ENCODE data around the gene SUPT4H1.
A peak's percentile ranks its signal among the peaks of the same experiment; 100 is the strongest.

SUPT4H1 gene

GRCh38 chr17:58333736-58334207, 18.2 kb downstream of the SUPT4H1 start:
- WGBS (ENCODE audit: extremely low coverage, insufficient coverage, low lambda C conversion rate), result no CpG with 5 or more reads among the region's 6 CpGs

GRCh38 chr17:58332778-58333735, 18.9 kb downstream of the SUPT4H1 start:
- H3K56ac ChIP-seq (ENCODE audit: low read length), result peak overlapping the region; percentile 17
- no CpG with 5 or more reads among the region's 21 CpGs for WGBS (ENCODE audit: extremely low coverage, insufficient coverage, low lambda C conversion rate)
- no peak overlapping the region for H2BK5ac ChIP-seq (ENCODE audit: low read length)
- H4K5ac ChIP-seq (ENCODE audit: low read length), result no peak overlapping the region
- no peak overlapping the region for H3K23ac ChIP-seq (ENCODE audit: low read length)
- H3K4ac ChIP-seq (ENCODE audit: low read depth, low read length), result no peak overlapping the region
- H2BK120ac ChIP-seq (ENCODE audit: low read depth, low read length), result no peak overlapping the region
- DNase-seq, result no peak
- H3K18ac ChIP-seq (ENCODE audit: low read length), result no peak overlapping the region
- H3K9ac ChIP-seq (ENCODE audit: low read length), result no peak overlapping the region
- no peaks in the 10 kb centered on the region for H3K27me3 ChIP-seq (ENCODE audit: insufficient read depth, low read length, poor library complexity)
- H4K8ac ChIP-seq (ENCODE audit: low read depth, low read length), result no peak overlapping the region
- peaks cover 15% of the 10 kb centered on the region for H3K4me1 ChIP-seq (ENCODE audit: control insufficient read depth, low read depth, low read length)
- no peak overlapping the region for H3K4me2 ChIP-seq (ENCODE audit: low read length)
- no peaks in the 10 kb centered on the region for H3K36me3 ChIP-seq (ENCODE audit: control insufficient read depth, insufficient read depth, low read length)
- no peak overlapping the region for H3K27ac ChIP-seq (ENCODE audit: low read depth, low read length)
- H2AK5ac ChIP-seq (ENCODE audit: low read length), result peak overlapping the region; percentile 37
- H3K79me1 ChIP-seq (ENCODE audit: low read length), result no peaks in the 10 kb centered on the region
- H2BK15ac ChIP-seq (replicated peaks; ENCODE audit: low read depth), result no peak overlapping the region
- no peaks in the 10 kb centered on the region for H3K79me2 ChIP-seq (ENCODE audit: control insufficient read depth, insufficient read depth, low read length)
- H3K4me3 ChIP-seq (ENCODE audit: low read length), result no peak overlapping the region

More at GRCh38 chr17:58333736-58334207, 18.2 kb downstream of the SUPT4H1 start:
- H2AK5ac ChIP-seq (ENCODE audit: low read length), result no peak overlapping the region
- no peak for DNase-seq
- no peaks in the 10 kb centered on the region for H3K36me3 ChIP-seq (ENCODE audit: control insufficient read depth, insufficient read depth, low read length)
- no peaks in the 10 kb centered on the region for H3K79me2 ChIP-seq (ENCODE audit: control insufficient read depth, insufficient read depth, low read length)
- H3K4me2 ChIP-seq (ENCODE audit: low read length), result no peak overlapping the region
- H3K9ac ChIP-seq (ENCODE audit: low read length), result no peak overlapping the region
- no peak overlapping the region for H3K27ac ChIP-seq (ENCODE audit: low read depth, low read length)
- H3K79me1 ChIP-seq (ENCODE audit: low read length), result no peaks in the 10 kb centered on the region
- H3K23ac ChIP-seq (ENCODE audit: low read length), result no peak overlapping the region
- no peak overlapping the region for H2BK15ac ChIP-seq (replicated peaks; ENCODE audit: low read depth)
- H2BK5ac ChIP-seq (ENCODE audit: low read length), result no peak overlapping the region
- H3K56ac ChIP-seq (ENCODE audit: low read length), result no peak overlapping the region
- no peak overlapping the region for H3K4me3 ChIP-seq (ENCODE audit: low read length)
- no peak overlapping the region for H4K5ac ChIP-seq (ENCODE audit: low read length)
- no peak overlapping the region for H2BK120ac ChIP-seq (ENCODE audit: low read depth, low read length)
- peaks cover 19% of the 10 kb centered on the region for H3K4me1 ChIP-seq (ENCODE audit: control insufficient read depth, low read depth, low read length)
- H3K27me3 ChIP-seq (ENCODE audit: insufficient read depth, low read length, poor library complexity), result no peaks in the 10 kb centered on the region
- H4K8ac ChIP-seq (ENCODE audit: low read depth, low read length), result no peak overlapping the region
- H3K18ac ChIP-seq (ENCODE audit: low read length), result no peak overlapping the region
- H3K4ac ChIP-seq (ENCODE audit: low read depth, low read length), result no peak overlapping the region

GRCh38 chr17:58331815-58332777, 19.9 kb downstream of the SUPT4H1 start:
- no peaks in the 10 kb centered on the region for H3K79me2 ChIP-seq (ENCODE audit: control insufficient read depth, insufficient read depth, low read length)
- DNase-seq, result no peak
- H3K23ac ChIP-seq (ENCODE audit: low read length), result no peak overlapping the region
- no peaks in the 10 kb centered on the region for H3K36me3 ChIP-seq (ENCODE audit: control insufficient read depth, insufficient read depth, low read length)
- peak overlapping the region; percentile 59 for H2AK5ac ChIP-seq (ENCODE audit: low read length)
- H3K4ac ChIP-seq (ENCODE audit: low read depth, low read length), result peak overlapping the region; percentile 25
- H3K4me3 ChIP-seq (ENCODE audit: low read length), result no peak overlapping the region
- H2BK15ac ChIP-seq (replicated peaks; ENCODE audit: low read depth), result no peak overlapping the region
- no peak overlapping the region for H2BK120ac ChIP-seq (ENCODE audit: low read depth, low read length)
- no peak overlapping the region for H3K27ac ChIP-seq (ENCODE audit: low read depth, low read length)
- no peak overlapping the region for H3K4me2 ChIP-seq (ENCODE audit: low read length)
- H4K5ac ChIP-seq (ENCODE audit: low read length), result no peak overlapping the region
- H3K27me3 ChIP-seq (ENCODE audit: insufficient read depth, low read length, poor library complexity), result no peaks in the 10 kb centered on the region
- H3K56ac ChIP-seq (ENCODE audit: low read length), result peak overlapping the region; percentile 58
- no CpG with 5 or more reads among the region's 31 CpGs for WGBS (ENCODE audit: extremely low coverage, insufficient coverage, low lambda C conversion rate)
- peak overlapping the region; percentile 6 for H3K18ac ChIP-seq (ENCODE audit: low read length)
- peak overlapping the region; percentile 52 for H2BK5ac ChIP-seq (ENCODE audit: low read length)
- H4K8ac ChIP-seq (ENCODE audit: low read depth, low read length), result no peak overlapping the region
- H3K4me1 ChIP-seq (ENCODE audit: control insufficient read depth, low read depth, low read length), result peaks cover 7% of the 10 kb centered on the region
- H3K9ac ChIP-seq (ENCODE audit: low read length), result no peak overlapping the region
- no peaks in the 10 kb centered on the region for H3K79me1 ChIP-seq (ENCODE audit: low read length)

- no peak for DNase-seq
- H3K23ac ChIP-seq (ENCODE audit: low read length), result no peak overlapping the region
Measured at GRCh38 chr17:58330997-58331814, 20.8 kb downstream of the SUPT4H1 start.

GRCh38 chr17:58330538-58330996, 21.4 kb downstream of the SUPT4H1 start:
- H4K5ac ChIP-seq (ENCODE audit: low read length), result no peak overlapping the region
- no peak overlapping the region for H3K9ac ChIP-seq (ENCODE audit: low read length)
- no peak overlapping the region for H3K23ac ChIP-seq (ENCODE audit: low read length)
- no peaks in the 10 kb centered on the region for H3K27me3 ChIP-seq (ENCODE audit: insufficient read depth, low read length, poor library complexity)
- H2BK120ac ChIP-seq (ENCODE audit: low read depth, low read length), result no peak overlapping the region
- peaks cover 3% of the 10 kb centered on the region for H3K4me1 ChIP-seq (ENCODE audit: control insufficient read depth, low read depth, low read length)
- no peak overlapping the region for H3K18ac ChIP-seq (ENCODE audit: low read length)
- H3K4me2 ChIP-seq (ENCODE audit: low read length), result no peak overlapping the region
- H3K36me3 ChIP-seq (ENCODE audit: control insufficient read depth, insufficient read depth, low read length), result no peaks in the 10 kb centered on the region
- no peaks in the 10 kb centered on the region for H3K79me2 ChIP-seq (ENCODE audit: control insufficient read depth, insufficient read depth, low read length)
- no peak overlapping the region for H2AK5ac ChIP-seq (ENCODE audit: low read length)
- H4K8ac ChIP-seq (ENCODE audit: low read depth, low read length), result no peak overlapping the region
- WGBS (ENCODE audit: extremely low coverage, insufficient coverage, low lambda C conversion rate), result no CpG with 5 or more reads among the region's 10 CpGs
- peak overlapping the region; percentile 58 for H3K56ac ChIP-seq (ENCODE audit: low read length)
- no peak for DNase-seq
- H2BK5ac ChIP-seq (ENCODE audit: low read length), result no peak overlapping the region
- no peak overlapping the region for H2BK15ac ChIP-seq (replicated peaks; ENCODE audit: low read depth)
- H3K79me1 ChIP-seq (ENCODE audit: low read length), result no peaks in the 10 kb centered on the region
- no peak overlapping the region for H3K4me3 ChIP-seq (ENCODE audit: low read length)
- H3K4ac ChIP-seq (ENCODE audit: low read depth, low read length), result no peak overlapping the region
- no peak overlapping the region for H3K27ac ChIP-seq (ENCODE audit: low read depth, low read length)

More at GRCh38 chr17:58330997-58331814, 20.8 kb downstream of the SUPT4H1 start:
- no peak overlapping the region for H3K4me3 ChIP-seq (ENCODE audit: low read length)
- H3K36me3 ChIP-seq (ENCODE audit: control insufficient read depth, insufficient read depth, low read length), result no peaks in the 10 kb centered on the region
- no peaks in the 10 kb centered on the region for H3K79me1 ChIP-seq (ENCODE audit: low read length)
- H3K27ac ChIP-seq (ENCODE audit: low read depth, low read length), result no peak overlapping the region
- H2BK120ac ChIP-seq (ENCODE audit: low read depth, low read length), result no peak overlapping the region
- H3K56ac ChIP-seq (ENCODE audit: low read length), result peak overlapping the region; percentile 58
- H2AK5ac ChIP-seq (ENCODE audit: low read length), result peak overlapping the region; percentile 59
- H2BK15ac ChIP-seq (replicated peaks; ENCODE audit: low read depth), result no peak overlapping the region
- peak overlapping the region; percentile 22 for H3K4ac ChIP-seq (ENCODE audit: low read depth, low read length)
- H4K8ac ChIP-seq (ENCODE audit: low read depth, low read length), result no peak overlapping the region
- H3K9ac ChIP-seq (ENCODE audit: low read length), result no peak overlapping the region
- peak overlapping the region; percentile 6 for H3K18ac ChIP-seq (ENCODE audit: low read length)
- no peak overlapping the region for H4K5ac ChIP-seq (ENCODE audit: low read length)
- H3K4me2 ChIP-seq (ENCODE audit: low read length), result no peak overlapping the region
- no peaks in the 10 kb centered on the region for H3K79me2 ChIP-seq (ENCODE audit: control insufficient read depth, insufficient read depth, low read length)
- no CpG with 5 or more reads among the region's 23 CpGs for WGBS (ENCODE audit: extremely low coverage, insufficient coverage, low lambda C conversion rate)
- H2BK5ac ChIP-seq (ENCODE audit: low read length), result peak overlapping the region; percentile 52
- H3K27me3 ChIP-seq (ENCODE audit: insufficient read depth, low read length, poor library complexity), result no peaks in the 10 kb centered on the region
- peaks cover 3% of the 10 kb centered on the region for H3K4me1 ChIP-seq (ENCODE audit: control insufficient read depth, low read depth, low read length)
